IMR-90 (cell line): Measurements from ENCODE around the gene PIK3R5. TPM values are rescaled to one million over a fixed set of nuclear protein-coding genes. Genes with fewer than 3 reads are reported as not detected.

ENCODE experiments used
- ATAC-seq: fragments of 200-7000 bp; cut with Tn5 transposase; 2 replicates; pipeline ENCODE4 v1.9.1; 2020; ENCODE audit warnings: low read depth, mild to moderate bottlenecking, moderate library complexity
- BruUV-seq: library from RNA; stranded (reverse); fragments of 400-500 nt; replicated peaks from 2 replicates; lab custom pipeline; 2021; lab: Mats Ljungman, UMichigan
- CTCF ChIA-PET: fragments of 300-600 bp; formaldehyde crosslinking; extraction: SDS; loops from one replicate; lab custom pipeline; 2021; ENCODE audit warnings: antibody characterized with exemption; lab: Yijun Ruan, JAX
- POLR2A ChIA-PET: fragments of 300-600 bp; sonication (Branson Sonifier 250); formaldehyde crosslinking; loops from one replicate; lab custom pipeline; 2022; ENCODE audit warnings: antibody characterized with exemption; ENCODE audit not compliant: unreplicated experiment; lab: Charles Lee
- DNase-seq: peaks from one replicate; pipeline ENCODE4 v3.0.0; 2013
- H2AFZ ChIP-seq: replicated peaks from 2 replicates; pipeline ENCODE3; 2013; ENCODE audit warnings: low read length, mild to moderate bottlenecking; ENCODE audit not compliant: poor library complexity
- H2AK5ac ChIP-seq: 2 replicates; pipeline ENCODE4 v1.6.1; 2013; ENCODE audit warnings: low read depth, low read length, inconsistent platforms
- H2AK9ac ChIP-seq: replicated peaks from 2 replicates; pipeline ENCODE3; 2013; ENCODE audit warnings: mild to moderate bottlenecking, low read depth, low read length, moderate library complexity; ENCODE audit not compliant: poor library complexity
- H2BK120ac ChIP-seq: 2 replicates; pipeline ENCODE4 v1.6.1; 2013; ENCODE audit warnings: low read depth, low read length, inconsistent platforms
- H2BK15ac ChIP-seq: 3 replicates; pipeline ENCODE4 v1.6.1; 2013; ENCODE audit warnings: low read depth, low read length, inconsistent platforms
- H2BK20ac ChIP-seq: 2 replicates; pipeline ENCODE4 v1.6.1; 2013; ENCODE audit warnings: low read depth, mild to moderate bottlenecking, inconsistent platforms, low read length, moderate library complexity
- H2BK5ac ChIP-seq: 2 replicates; pipeline ENCODE4 v1.6.1; 2013; ENCODE audit warnings: mild to moderate bottlenecking, low read depth, low read length, inconsistent platforms; ENCODE audit not compliant: poor library complexity, severe bottlenecking
- H3K14ac ChIP-seq: replicated peaks from 2 replicates; pipeline ENCODE4 v1.6.1; 2013; ENCODE audit warnings: low read depth, low read length, inconsistent platforms
- H3K18ac ChIP-seq: 2 replicates; pipeline ENCODE4 v1.6.1; 2013; ENCODE audit warnings: low read depth, low read length, control low read depth
- H3K23ac ChIP-seq: 2 replicates; pipeline ENCODE4 v1.6.1; 2013; ENCODE audit warnings: low read depth, low read length, inconsistent platforms
- H3K27ac ChIP-seq: 2 replicates; pipeline ENCODE4 v1.5.1; 2013; ENCODE audit warnings: mild to moderate bottlenecking, control low read depth, low read length; ENCODE audit not compliant: insufficient read depth
- H3K27me3 ChIP-seq: 2 replicates; pipeline ENCODE4 v1.6.1; 2013; ENCODE audit warnings: low read length; ENCODE audit not compliant: control insufficient read depth, insufficient read depth
- H3K36me3 ChIP-seq: 2 replicates; pipeline ENCODE4 v1.6.1; 2013; ENCODE audit warnings: low read length, mixed read lengths; ENCODE audit not compliant: control insufficient read depth, insufficient read depth
- H3K4ac ChIP-seq: 2 replicates; pipeline ENCODE4 v1.6.1; 2013; ENCODE audit warnings: low read depth, low read length, inconsistent platforms
- H3K4me1 ChIP-seq: 2 replicates; pipeline ENCODE4 v1.6.1; 2013; ENCODE audit warnings: low read length, mixed read lengths; ENCODE audit not compliant: control insufficient read depth, insufficient read depth
- H3K4me2 ChIP-seq: 2 replicates; pipeline ENCODE4 v1.6.1; 2013; ENCODE audit warnings: low read depth, mild to moderate bottlenecking, control low read depth, low read length, moderate library complexity
- H3K4me3 ChIP-seq: 2 replicates; pipeline ENCODE4 v1.5.1; 2013; ENCODE audit warnings: low read depth, mild to moderate bottlenecking, control low read depth, low read length, moderate library complexity; ENCODE audit not compliant: insufficient read depth
- H3K56ac ChIP-seq: 2 replicates; pipeline ENCODE4 v1.6.1; 2013; ENCODE audit warnings: low read length, inconsistent platforms; ENCODE audit not compliant: insufficient read depth; ENCODE audit errors: extremely low read depth
- H3K79me1 ChIP-seq, 2 experiments: 2 replicates each; pipeline ENCODE4 v1.6.1; 2013; ENCODE audit warnings: low read length in 2 of 2, inconsistent platforms in 1 of 2, low read depth in 1 of 2
- H3K9ac ChIP-seq: 2 replicates; pipeline ENCODE4 v1.6.1; 2013; ENCODE audit warnings: low read depth, low read length, control low read depth
- H3K9me1 ChIP-seq: 2 replicates; pipeline ENCODE4 v1.6.1; 2013; ENCODE audit warnings: low read length, inconsistent platforms; ENCODE audit not compliant: insufficient read depth
- H3K9me3 ChIP-seq: 2 replicates; pipeline ENCODE4 v1.6.1; 2013; ENCODE audit warnings: low read length; ENCODE audit not compliant: control insufficient read depth, insufficient read depth
- H4K20me1 ChIP-seq: 2 replicates; pipeline ENCODE4 v1.6.1; 2013; ENCODE audit warnings: low read length, inconsistent platforms; ENCODE audit not compliant: insufficient read depth
- H4K5ac ChIP-seq: 2 replicates; pipeline ENCODE4 v1.6.1; 2013; ENCODE audit warnings: mild to moderate bottlenecking, low read depth, low read length, control low read depth
- H4K8ac ChIP-seq, 2 experiments: 2 replicates each; pipeline ENCODE4 v1.6.1; 2013; ENCODE audit warnings: low read depth in 2 of 2, low read length in 2 of 2, control low read depth in 1 of 2, inconsistent platforms in 1 of 2
- H4K91ac ChIP-seq: 2 replicates; pipeline ENCODE4 v1.6.1; 2013; ENCODE audit warnings: low read depth, low read length, inconsistent platforms; ENCODE audit not compliant: insufficient read depth
- CEBPB ChIP-seq: IDR thresholded peaks from 2 replicates; pipeline ENCODE4 v1.6.1; 2012; ENCODE audit warnings: low read depth, low read length, improper control_type of control experiment
- CHD1 ChIP-seq: IDR thresholded peaks from 2 replicates; pipeline ENCODE4 v1.6.1; 2012; ENCODE audit warnings: low read depth, low read length, improper control_type of control experiment
- CTCF ChIP-seq: conservative IDR thresholded peaks from 2 replicates; pipeline ENCODE4 v1.5.1; 2012; ENCODE audit warnings: mild to moderate bottlenecking, low read depth, low read length, improper control_type of control experiment
- ELK1 ChIP-seq: fragments of 150-350 bp; IDR thresholded peaks from 2 replicates; pipeline ENCODE4 v1.6.1; 2016; ENCODE audit warnings: low read depth, mild to moderate bottlenecking, low read length, moderate library complexity, borderline replicate concordance
- FOS ChIP-seq: fragments of 150-350 bp; IDR thresholded peaks from 2 replicates; pipeline ENCODE4 v1.6.1; 2016; ENCODE audit warnings: low read depth, low read length
- MAFK ChIP-seq: IDR thresholded peaks from 2 replicates; pipeline ENCODE4 v1.6.1; 2012; ENCODE audit warnings: low read depth, low read length, improper control_type of control experiment
- MAZ ChIP-seq: IDR thresholded peaks from 2 replicates; pipeline ENCODE4 v1.6.1; 2012; ENCODE audit warnings: low read depth, mild to moderate bottlenecking, low read length, improper control_type of control experiment, moderate library complexity, borderline replicate concordance
- MXI1 ChIP-seq: IDR thresholded peaks from 2 replicates; pipeline ENCODE4 v1.6.1; 2012; ENCODE audit warnings: low read depth, mild to moderate bottlenecking, low read length, moderate library complexity, borderline replicate concordance
- POLR2A ChIP-seq: IDR thresholded peaks from 2 replicates; pipeline ENCODE4 v1.6.1; 2012; ENCODE audit warnings: mild to moderate bottlenecking, low read depth, low read length
- RAD21 ChIP-seq: IDR thresholded peaks from 2 replicates; pipeline ENCODE4 v1.6.1; 2012; ENCODE audit warnings: low read length, improper control_type of control experiment
- RCOR1 ChIP-seq: IDR thresholded peaks from 2 replicates; pipeline ENCODE4 v1.6.1; 2012; ENCODE audit warnings: mild to moderate bottlenecking, low read length, improper control_type of control experiment; ENCODE audit not compliant: insufficient replicate concordance
- RFX5 ChIP-seq: IDR thresholded peaks from 2 replicates; pipeline ENCODE4 v1.8.0; 2012; ENCODE audit warnings: low read depth, mild to moderate bottlenecking, low read length, moderate library complexity
- USF2 ChIP-seq: fragments of 150-350 bp; IDR thresholded peaks from 2 replicates; pipeline ENCODE4 v1.6.1; 2017; ENCODE audit warnings: mild to moderate bottlenecking, antibody characterized with exemption, low read length, low read depth
- WGBS, 2 experiments: methylation state at CpG; one replicate each; pipeline versions ENCODE4 v1.1.5 to v1.1.7; 2013; ENCODE audit warnings: missing lambda C conversion rate in 2 of 2; ENCODE audit not compliant: insufficient read length in 1 of 2; ENCODE audit errors: extremely low coverage in 2 of 2; 5-methylcytosine and 5-hydroxymethylcytosine counted together
- dilution Hi-C: fragments of 300-500 bp; cut with HindIII; formaldehyde crosslinking; loops from one replicate; pipeline ENCODE4 v1.14.3; 2018; ENCODE audit warnings: low sequenced_read_pairs; ENCODE audit not compliant: unreplicated experiment
- in situ Hi-C: fragments of 300-500 bp; cut with MboI; formaldehyde crosslinking; loops from 3 replicates; pipeline ENCODE4 v1.14.3; 2019; ENCODE audit warnings: low sequenced_read_pairs, inconsistent platforms, mixed read lengths
- intact Hi-C: fragments of 100-400 bp; cut with micrococcal nuclease; formaldehyde crosslinking; loops from 2 replicates; pipeline ENCODE4 v1.10.0; 2022
- polyA plus RNA-seq, 3 experiments: library from polyadenylated mRNA; depleted of rRNA; stranded (reverse); fragments of >200 nt; gene quantifications; 2 replicates each; pipeline ENCODE4 v1.2.3, GENCODE V29; 2012; ENCODE audit warnings: low replicate concordance in 1 of 3
- total RNA-seq: library from RNA; depleted of rRNA; stranded (reverse); fragments of >200 nt; gene quantifications from 2 replicates; pipeline ENCODE4 v1.2.3, GENCODE V29; 2012

The PIK3R5 gene
- total and polyA plus RNA-seq, 2 of the 4 experiments (the other 2 are of a cell fraction) = not detected

GRCh38 chr17:8941980-8942622 is 23.4 kb downstream of the PIK3R5 start:
- intact Hi-C loops (no loop called here), in situ Hi-C loops (no loop called here), dilution Hi-C loops (no loop called here)
- ChIA-PET CTCF (no interaction called here), POLR2A (no interaction called here)
- Histone ChIP-seq H3K14ac (no peak overlapping the region), H3K9me3 (peaks cover 25% of the 10 kb centered on the region), H3K4me2 (no peak overlapping the region), H3K36me3 (no peaks in the 10 kb centered on the region), H2BK5ac (no peak overlapping the region), H2BK15ac (no peak overlapping the region), H4K5ac (no peak overlapping the region), H3K27me3 (no peaks in the 10 kb centered on the region), H3K56ac (no peak overlapping the region), H3K4me3 (no peak overlapping the region), H2AFZ (no peak overlapping the region), H3K4me1 (no peaks in the 10 kb centered on the region), H2AK9ac (no peak overlapping the region), H3K9ac (no peak overlapping the region), H3K18ac (no peak overlapping the region), H2AK5ac (no peak overlapping the region), H3K23ac (no peak overlapping the region), H2BK20ac (no peak overlapping the region), H4K91ac (no peak overlapping the region), H3K9me1 (no peaks in the 10 kb centered on the region), H4K8ac (no peak overlapping the region), H3K27ac (no peak overlapping the region), H3K79me1 (no peaks in the 10 kb centered on the region), H3K4ac (no peak overlapping the region), H4K20me1 (no peaks in the 10 kb centered on the region), H2BK120ac (no peak overlapping the region)
- no CpG with 5 or more reads among the region's 8 CpGs for WGBS, 2 experiments
- DNase-seq (no peak), ATAC-seq (no peak)
- no TSS peak for BruUV-seq
- TF ChIP-seq MXI1 (no peak), MAFK (no peak), MAZ (no peak), FOS (no peak), RAD21 (no peak), POLR2A (no peak), USF2 (no peak), RCOR1 (no peak), CTCF (no peak), CEBPB (no peak), RFX5 (no peak), CHD1 (no peak), ELK1 (no peak)
